Bronchial epithelial cell (primary cell): ENCODE results near the gene BEGAIN. TPM values are rescaled to one million over a fixed set of nuclear protein-coding genes. Genes with fewer than 3 reads are reported as not detected.
A peak's percentile ranks its signal among the peaks of the same experiment; 100 is the strongest.
"Not testable (repeated sequence)": the region's sequence is repeated elsewhere in the genome, so short reads cannot be mapped to it uniquely, and the experiment has no call there.

Source experiments
- DNase-seq: peaks from one replicate; pipeline ENCODE4 v3.0.0-alpha.2; 2010; ENCODE audit warnings: low read depth
- FAIRE-seq: peaks from 2 replicates; lab custom pipeline; 2011; peaks lifted over from hg19 to GRCh38; lab: Jason Lieb, UNC
- H3K27me3 ChIP-seq: 2 replicates; pipeline ENCODE4 v1.5.1; 2011; ENCODE audit warnings: low read length; ENCODE audit not compliant: control insufficient read depth, insufficient read depth
- H3K36me3 ChIP-seq: 2 replicates; pipeline ENCODE4 v1.5.1; 2011; ENCODE audit warnings: low read length; ENCODE audit not compliant: control insufficient read depth, insufficient read depth
- H3K4me3 ChIP-seq: 2 replicates; pipeline ENCODE4 v1.5.1; 2011; ENCODE audit warnings: mild to moderate bottlenecking, low read depth, low read length, control low read depth
- total RNA-seq: library from RNA; depleted of rRNA; stranded (reverse); fragments of >200 nt; gene quantifications from 2 replicates; pipeline ENCODE4 v1.2.1, GENCODE V29; 2014
- TF ChIP-seq, protein P1 (sequence below): IDR thresholded peaks from 2 replicates; pipeline ENCODE4 v1.5.1; 2011; ENCODE audit warnings: mild to moderate bottlenecking, moderate library complexity, low read length, control low read depth, inconsistent platforms; ENCODE audit not compliant: insufficient read depth, severe bottlenecking

The BEGAIN gene
- total RNA-seq, 1 donor from 2014 or later: 1.1 TPM

DNA sequence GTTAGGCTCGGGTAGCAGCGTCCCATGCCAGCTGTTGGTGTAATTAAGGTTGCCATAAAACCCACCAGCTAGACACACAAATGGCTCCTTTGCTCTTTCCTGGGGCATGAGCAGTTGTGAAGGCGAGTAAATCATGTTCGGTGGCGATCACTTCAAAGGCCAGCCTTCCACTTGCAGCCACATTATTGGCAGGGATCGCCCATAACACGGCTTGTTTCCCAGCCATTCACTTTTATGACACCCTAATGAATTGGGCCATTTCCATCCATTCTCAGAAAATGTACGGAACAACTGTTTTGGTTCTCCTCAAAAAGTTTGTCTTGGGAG, 63.4 kb downstream of the BEGAIN start:
- FAIRE-seq (no peak), DNase-seq (no peak)
- H3K27me3 ChIP-seq: no peaks in the 10 kb centered on the region
- H3K36me3 ChIP-seq: peaks cover 2% of the 10 kb centered on the region
- no peak overlapping the region for H3K4me3 ChIP-seq
- TF ChIP-seq, protein P1, sequence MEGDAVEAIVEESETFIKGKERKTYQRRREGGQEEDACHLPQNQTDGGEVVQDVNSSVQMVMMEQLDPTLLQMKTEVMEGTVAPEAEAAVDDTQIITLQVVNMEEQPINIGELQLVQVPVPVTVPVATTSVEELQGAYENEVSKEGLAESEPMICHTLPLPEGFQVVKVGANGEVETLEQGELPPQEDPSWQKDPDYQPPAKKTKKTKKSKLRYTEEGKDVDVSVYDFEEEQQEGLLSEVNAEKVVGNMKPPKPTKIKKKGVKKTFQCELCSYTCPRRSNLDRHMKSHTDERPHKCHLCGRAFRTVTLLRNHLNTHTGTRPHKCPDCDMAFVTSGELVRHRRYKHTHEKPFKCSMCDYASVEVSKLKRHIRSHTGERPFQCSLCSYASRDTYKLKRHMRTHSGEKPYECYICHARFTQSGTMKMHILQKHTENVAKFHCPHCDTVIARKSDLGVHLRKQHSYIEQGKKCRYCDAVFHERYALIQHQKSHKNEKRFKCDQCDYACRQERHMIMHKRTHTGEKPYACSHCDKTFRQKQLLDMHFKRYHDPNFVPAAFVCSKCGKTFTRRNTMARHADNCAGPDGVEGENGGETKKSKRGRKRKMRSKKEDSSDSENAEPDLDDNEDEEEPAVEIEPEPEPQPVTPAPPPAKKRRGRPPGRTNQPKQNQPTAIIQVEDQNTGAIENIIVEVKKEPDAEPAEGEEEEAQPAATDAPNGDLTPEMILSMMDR: no peak

DNA sequence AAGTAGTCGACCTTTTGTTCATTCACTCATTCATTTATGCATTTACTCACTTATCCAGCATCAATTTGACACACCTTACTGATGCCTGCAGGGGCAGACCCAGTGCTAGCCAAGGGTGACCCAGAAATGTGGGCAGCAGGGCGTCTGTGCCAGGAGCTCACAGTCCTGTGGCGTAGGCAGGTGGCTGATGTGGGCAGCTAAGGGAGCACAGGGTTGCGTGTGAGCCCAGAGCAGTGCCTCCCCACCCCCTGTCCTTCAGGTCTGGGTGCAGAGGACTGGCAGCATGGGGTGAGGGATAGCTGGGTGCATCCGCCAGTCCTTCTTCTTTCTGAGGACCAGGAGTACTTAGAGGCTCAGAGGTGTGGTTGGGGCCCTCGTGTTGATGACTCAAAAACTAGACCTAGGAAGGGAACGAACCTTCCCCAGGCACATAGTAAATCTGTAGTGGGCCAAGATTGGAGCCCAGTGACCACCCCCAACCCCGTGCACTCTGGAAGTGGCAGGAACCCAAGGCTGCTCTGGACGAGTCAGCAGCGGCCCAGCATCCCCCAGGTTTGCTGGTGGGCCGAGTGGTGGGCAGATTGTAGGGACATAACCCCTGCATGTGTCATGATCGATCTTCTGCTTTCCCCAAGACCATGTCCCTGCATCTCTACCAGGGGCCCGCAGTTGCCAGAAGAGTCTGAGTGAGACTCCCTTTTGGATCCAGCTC, 63.9 kb downstream of the BEGAIN start:
- H3K36me3 ChIP-seq: peaks cover 2% of the 10 kb centered on the region
- DNase-seq (no peak), FAIRE-seq (no peak)
- TF ChIP-seq, protein P1: no peak
- H3K27me3 ChIP-seq: no peaks in the 10 kb centered on the region
- no peak overlapping the region for H3K4me3 ChIP-seq

DNA sequence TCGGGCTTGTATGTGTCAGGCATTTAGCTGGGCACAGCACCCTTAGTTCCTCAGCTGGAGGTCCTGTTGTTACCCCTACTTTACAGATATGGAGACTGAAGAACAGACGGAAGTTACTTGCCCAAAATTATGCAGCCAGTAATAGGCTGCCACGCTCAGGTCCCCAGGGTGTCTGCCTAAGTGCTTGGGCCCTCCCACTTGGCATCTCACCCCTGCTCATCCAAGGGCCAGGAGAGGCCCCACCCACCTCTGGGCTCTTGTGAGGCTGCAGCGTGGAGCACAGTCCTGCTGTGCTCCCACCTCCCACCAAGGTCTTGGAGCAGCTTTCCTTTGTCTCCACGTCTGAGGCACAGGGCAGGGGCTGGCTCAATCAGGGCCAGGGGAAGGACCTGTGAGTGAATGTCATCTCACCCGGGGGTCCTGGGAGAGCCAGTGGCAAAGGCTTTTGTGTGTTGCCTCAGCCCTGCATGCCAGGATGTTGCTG, 64.6 kb downstream of the BEGAIN start:
- DNase-seq (no peak), FAIRE-seq (no peak)
- TF ChIP-seq, protein P1: no peak
- H3K27me3 ChIP-seq: no peaks in the 10 kb centered on the region
- H3K4me3 ChIP-seq: no peak overlapping the region
- H3K36me3 ChIP-seq: peaks cover 2% of the 10 kb centered on the region

DNA sequence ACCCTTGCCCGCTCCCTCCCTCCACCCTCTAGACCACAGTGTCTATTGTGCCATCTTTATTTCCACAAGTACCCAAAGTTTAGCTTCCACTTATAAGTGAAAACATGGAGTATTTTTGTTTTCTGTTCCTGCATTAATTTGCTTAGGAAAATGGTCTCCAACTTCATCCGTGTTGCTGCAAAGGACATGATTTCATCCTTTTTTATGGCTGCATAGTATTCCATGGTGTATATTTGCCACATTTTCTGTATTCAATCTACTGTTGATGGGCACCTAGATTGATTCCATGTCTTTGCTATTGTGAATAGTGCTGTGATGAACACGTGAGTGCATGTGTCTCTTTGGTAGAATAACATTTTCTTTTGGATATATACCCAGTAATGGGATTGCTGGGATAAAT, 81.2 kb downstream of the BEGAIN start:
- not testable (repeated sequence) for DNase-seq, FAIRE-seq, H3K36me3 ChIP-seq, H3K4me3 ChIP-seq, H3K27me3 ChIP-seq

DNA sequence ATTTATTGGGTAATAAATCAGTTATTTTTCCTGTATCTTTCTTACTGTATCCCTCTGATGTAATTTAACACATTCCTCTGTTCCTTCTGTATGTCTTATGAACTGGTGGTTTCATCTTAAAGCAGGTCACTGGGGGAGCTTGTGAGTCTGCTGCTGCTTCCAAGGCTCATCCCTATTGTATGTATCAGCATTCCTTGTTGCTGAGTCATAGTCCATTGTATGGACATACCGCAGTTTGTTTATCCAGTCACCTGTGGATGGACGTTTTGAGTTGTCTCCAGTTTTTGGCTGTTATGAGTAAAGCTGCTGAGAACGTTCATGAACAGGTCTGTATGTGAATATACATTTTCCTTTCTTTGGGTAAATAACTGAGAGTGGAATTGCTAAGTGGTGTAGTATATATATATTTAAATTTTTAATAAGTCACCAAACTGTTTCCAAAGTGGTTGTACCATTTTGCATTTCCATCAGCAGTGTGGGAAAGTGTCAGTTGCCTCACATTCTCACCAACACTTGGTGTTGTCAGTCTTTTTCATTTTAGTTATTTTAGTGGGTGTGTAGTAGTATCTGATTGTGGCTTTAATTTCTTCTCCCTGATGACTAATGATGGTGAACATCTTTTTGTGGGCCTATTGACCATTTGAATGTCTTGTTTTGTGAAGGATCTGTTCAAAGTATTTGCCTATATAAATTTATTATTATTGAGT, 82.7 kb downstream of the BEGAIN start:
- Histone ChIP-seq H3K27me3 (no peaks in the 10 kb centered on the region), H3K36me3 (no peaks in the 10 kb centered on the region), H3K4me3 (no peak overlapping the region)
- TF ChIP-seq, protein P1: no peak
- DNase-seq (peak; percentile 25), FAIRE-seq (no peak)

DNA sequence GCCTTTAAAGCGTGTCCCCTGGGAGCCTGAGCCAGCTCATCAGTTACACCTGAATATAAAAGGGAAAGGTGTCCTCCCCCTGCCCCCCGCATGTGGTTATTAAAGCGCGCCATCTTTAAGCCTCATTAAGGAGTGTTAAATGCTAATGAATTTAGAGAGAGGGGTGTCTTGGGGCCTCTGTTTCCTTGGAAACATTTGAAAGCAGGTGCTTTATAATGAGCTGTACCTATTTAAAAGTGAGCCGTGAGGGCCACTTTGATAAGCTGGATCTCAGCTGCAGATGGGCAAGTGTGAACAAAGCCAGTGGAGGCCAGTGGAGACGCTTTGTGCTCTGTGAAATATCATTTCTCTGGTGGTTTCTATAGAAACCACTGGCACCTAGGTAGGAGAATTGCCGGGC, 84.0 kb downstream of the BEGAIN start:
- Histone ChIP-seq H3K27me3 (no peaks in the 10 kb centered on the region), H3K4me3 (no peak overlapping the region), H3K36me3 (no peaks in the 10 kb centered on the region)
- FAIRE-seq (no peak), DNase-seq (no peak)
- TF ChIP-seq, protein P1: no peak
